Measurements from ENCODE around the gene ADGRV1. TPM values are rescaled to one million over a fixed set of nuclear protein-coding genes. Genes with fewer than 3 reads are reported as not detected.

ADGRV1 gene
- total RNA-seq, 2 donors from 2014 or later = 97.6 to 117 TPM

DNA sequence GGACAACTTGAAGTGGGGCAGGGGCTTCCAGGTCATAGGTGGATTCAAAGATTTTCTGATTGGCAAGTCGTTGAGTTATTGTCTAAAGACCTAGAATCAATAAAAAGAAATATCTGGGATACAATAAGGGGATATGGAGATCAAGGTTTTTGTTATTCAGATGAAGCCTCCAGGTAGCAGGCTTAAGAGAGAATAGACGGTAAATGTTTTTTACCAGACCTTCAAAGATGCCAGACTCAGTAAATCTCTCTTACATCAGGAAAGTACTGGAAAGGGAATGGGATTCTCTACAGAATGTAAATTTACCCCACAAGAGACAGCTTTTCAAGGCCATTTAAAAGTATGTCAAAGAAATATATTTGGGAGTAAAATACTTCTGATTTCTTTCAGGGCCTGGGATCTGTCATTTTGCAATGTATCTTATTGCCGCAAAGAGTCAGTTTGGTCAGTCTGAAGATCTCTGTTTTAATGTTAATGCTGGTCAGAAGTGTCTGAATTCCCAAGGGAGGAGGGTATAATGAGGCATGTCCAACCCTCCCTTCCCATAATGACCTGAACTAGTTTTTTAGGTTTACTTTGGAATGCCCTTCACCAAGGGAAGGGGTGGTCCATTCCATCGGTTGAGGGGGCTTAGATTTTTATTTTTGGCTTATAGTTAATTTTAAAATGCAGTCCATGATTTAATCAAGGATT lies 15.6 kb upstream of the ADGRV1 start:
- no peaks in the 10 kb centered on the region for H3K27me3 Mint-ChIP-seq (ENCODE audit: insufficient read depth)
- H3K4me3 Mint-ChIP-seq = no peak overlapping the region
- DNase-seq = no peak
- WGBS, 2 experiments (ENCODE audit: insufficient coverage in 1 of 2, insufficient read length in 1 of 2) = 69 to 86% methylated on average over 1 to 4 of the region's 4 CpGs
- no peak overlapping the region for H3K27ac ChIP-seq (ENCODE audit: low read depth, low read length)
- H3K4me1 Mint-ChIP-seq = peaks cover 27% of the 10 kb centered on the region
- peak overlapping the region; percentile 2 for H3K27ac Mint-ChIP-seq
- H3K4me1 ChIP-seq (ENCODE audit: control insufficient read depth, insufficient read depth, low read length) = no peaks in the 10 kb centered on the region
- no peaks in the 10 kb centered on the region for H3K36me3 Mint-ChIP-seq (ENCODE audit: low read depth)
- no peaks in the 10 kb centered on the region for H3K36me3 ChIP-seq (ENCODE audit: control insufficient read depth, insufficient read depth, low read length)
- no peak overlapping the region for H3K9ac ChIP-seq (ENCODE audit: extremely low read depth, low read length, poor library complexity, severe bottlenecking)
- TF ChIP-seq, protein P1, sequence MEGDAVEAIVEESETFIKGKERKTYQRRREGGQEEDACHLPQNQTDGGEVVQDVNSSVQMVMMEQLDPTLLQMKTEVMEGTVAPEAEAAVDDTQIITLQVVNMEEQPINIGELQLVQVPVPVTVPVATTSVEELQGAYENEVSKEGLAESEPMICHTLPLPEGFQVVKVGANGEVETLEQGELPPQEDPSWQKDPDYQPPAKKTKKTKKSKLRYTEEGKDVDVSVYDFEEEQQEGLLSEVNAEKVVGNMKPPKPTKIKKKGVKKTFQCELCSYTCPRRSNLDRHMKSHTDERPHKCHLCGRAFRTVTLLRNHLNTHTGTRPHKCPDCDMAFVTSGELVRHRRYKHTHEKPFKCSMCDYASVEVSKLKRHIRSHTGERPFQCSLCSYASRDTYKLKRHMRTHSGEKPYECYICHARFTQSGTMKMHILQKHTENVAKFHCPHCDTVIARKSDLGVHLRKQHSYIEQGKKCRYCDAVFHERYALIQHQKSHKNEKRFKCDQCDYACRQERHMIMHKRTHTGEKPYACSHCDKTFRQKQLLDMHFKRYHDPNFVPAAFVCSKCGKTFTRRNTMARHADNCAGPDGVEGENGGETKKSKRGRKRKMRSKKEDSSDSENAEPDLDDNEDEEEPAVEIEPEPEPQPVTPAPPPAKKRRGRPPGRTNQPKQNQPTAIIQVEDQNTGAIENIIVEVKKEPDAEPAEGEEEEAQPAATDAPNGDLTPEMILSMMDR (conservative IDR thresholded peaks at IDR 0.05) = no peak
- no peak overlapping the region for H3K4me3 ChIP-seq (ENCODE audit: low read length)
- peaks cover 2% of the 10 kb centered on the region for H3K9me3 Mint-ChIP-seq
- H3K27me3 ChIP-seq (ENCODE audit: control insufficient read depth, insufficient read depth, low read length, poor library complexity, severe bottlenecking) = no peaks in the 10 kb centered on the region
- H3K9me3 ChIP-seq (ENCODE audit: control insufficient read depth, low read length) = no peaks in the 10 kb centered on the region

DNA sequence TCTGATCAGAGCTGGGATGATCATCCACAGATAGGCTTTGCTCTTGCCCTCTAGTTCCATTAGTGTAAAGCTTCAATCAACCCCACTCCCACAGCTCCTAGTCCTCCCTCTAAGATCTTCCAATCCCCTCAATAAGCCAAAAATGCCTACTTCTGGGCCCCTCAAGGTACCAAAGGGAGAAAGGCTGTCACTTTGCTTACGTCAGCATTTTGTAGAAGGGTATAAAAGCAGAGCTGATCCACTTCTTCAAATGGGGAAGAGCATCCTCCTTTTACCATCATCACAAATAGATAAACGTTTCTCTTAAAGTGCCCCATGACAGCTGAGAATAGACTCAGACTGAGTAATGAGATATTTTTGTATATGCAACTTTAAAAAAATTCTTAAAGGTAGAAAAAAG lies 13.1 kb upstream of the ADGRV1 start:
- Histone ChIP-seq H3K4me3 (ENCODE audit: low read length) (no peak overlapping the region), H3K9ac (ENCODE audit: extremely low read depth, low read length, poor library complexity, severe bottlenecking) (no peak overlapping the region), H3K27me3 (ENCODE audit: control insufficient read depth, insufficient read depth, low read length, poor library complexity, severe bottlenecking) (no peaks in the 10 kb centered on the region), H3K27ac (ENCODE audit: low read depth, low read length) (no peak overlapping the region), H3K9me3 (ENCODE audit: control insufficient read depth, low read length) (no peaks in the 10 kb centered on the region), H3K36me3 (ENCODE audit: control insufficient read depth, insufficient read depth, low read length) (no peaks in the 10 kb centered on the region), H3K4me1 (ENCODE audit: control insufficient read depth, insufficient read depth, low read length) (no peaks in the 10 kb centered on the region)
- H3K27me3 Mint-ChIP-seq (ENCODE audit: insufficient read depth) = no peaks in the 10 kb centered on the region
- H3K36me3 Mint-ChIP-seq (ENCODE audit: low read depth) = no peaks in the 10 kb centered on the region
- H3K9me3 Mint-ChIP-seq = peaks cover 5% of the 10 kb centered on the region
- TF ChIP-seq, protein P1 (conservative IDR thresholded peaks at IDR 0.05) = no peak
- H3K27ac Mint-ChIP-seq = no peak overlapping the region
- no peak for DNase-seq
- no peak overlapping the region for H3K4me3 Mint-ChIP-seq
- WGBS, 2 experiments (ENCODE audit: insufficient coverage in 1 of 2, insufficient read length in 1 of 2) = 91% methylated on average over 2 of the region's 2 CpGs; no CpG with 5 or more reads in 1 of the 2 experiments
- H3K4me1 Mint-ChIP-seq = peaks cover 31% of the 10 kb centered on the region

DNA sequence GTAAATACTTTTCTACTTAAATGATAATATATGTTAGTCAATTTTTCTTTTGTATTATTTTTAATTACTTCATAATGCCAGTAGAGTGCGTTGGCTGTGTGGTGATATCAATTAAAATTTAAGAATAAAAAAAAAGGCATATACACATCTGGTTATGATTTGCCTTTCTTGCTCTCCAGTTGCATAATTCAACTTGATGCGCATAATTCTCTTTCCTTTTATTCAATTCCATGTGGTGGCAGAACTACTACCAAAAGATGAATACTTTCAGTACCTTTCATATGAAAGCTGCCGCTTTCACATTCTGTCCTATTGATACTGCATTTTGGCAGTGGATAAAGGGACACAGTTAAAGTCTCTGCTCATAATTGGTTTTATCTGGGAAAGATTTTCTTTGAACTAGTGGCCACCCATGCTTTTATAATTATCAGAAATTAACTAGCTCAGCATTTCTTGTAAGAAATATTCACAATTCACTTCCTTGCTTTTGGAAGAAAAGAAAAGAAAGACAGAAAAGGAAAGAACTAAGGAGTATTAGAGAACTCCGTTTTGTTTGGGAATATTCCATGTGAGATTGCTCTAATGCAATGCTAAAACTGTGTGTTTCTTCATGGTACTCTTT lies 12.3 kb upstream of the ADGRV1 start:
- no peak overlapping the region for H3K27ac ChIP-seq (ENCODE audit: low read depth, low read length)
- no peaks in the 10 kb centered on the region for H3K4me1 ChIP-seq (ENCODE audit: control insufficient read depth, insufficient read depth, low read length)
- H3K9ac ChIP-seq (ENCODE audit: extremely low read depth, low read length, poor library complexity, severe bottlenecking) = no peak overlapping the region
- no peaks in the 10 kb centered on the region for H3K9me3 ChIP-seq (ENCODE audit: control insufficient read depth, low read length)
- no peak for DNase-seq
- Mint-ChIP-seq H3K9me3 (peaks cover 5% of the 10 kb centered on the region), H3K27me3 (ENCODE audit: insufficient read depth) (no peaks in the 10 kb centered on the region), H3K4me1 (peaks cover 31% of the 10 kb centered on the region), H3K36me3 (ENCODE audit: low read depth) (no peaks in the 10 kb centered on the region), H3K27ac (no peak overlapping the region), H3K4me3 (no peak overlapping the region)
- H3K36me3 ChIP-seq (ENCODE audit: control insufficient read depth, insufficient read depth, low read length) = no peaks in the 10 kb centered on the region
- TF ChIP-seq, protein P1 (conservative IDR thresholded peaks at IDR 0.05) = no peak
- no peaks in the 10 kb centered on the region for H3K27me3 ChIP-seq (ENCODE audit: control insufficient read depth, insufficient read depth, low read length, poor library complexity, severe bottlenecking)
- WGBS, 2 experiments (ENCODE audit: insufficient coverage in 1 of 2, insufficient read length in 1 of 2) = 91 to 92% methylated on average over 2 to 3 of the region's 4 CpGs
- H3K4me3 ChIP-seq (ENCODE audit: low read length) = no peak overlapping the region

Data from endodermal cell (in vitro differentiated cells).